Mesodermal cell (in vitro differentiated cells): ENCODE measurements around the gene PEX11B.

Source experiments
- H3K27ac ChIP-seq: 2 replicates; pipeline ENCODE4 v1.7.0; 2013; ENCODE audit warnings: mild to moderate bottlenecking, low read depth, low read length, moderate library complexity; ENCODE audit not compliant: severe bottlenecking
- H3K36me3 ChIP-seq: 2 replicates; pipeline ENCODE4 v1.7.1; 2013; ENCODE audit warnings: mild to moderate bottlenecking, low read length, moderate library complexity; ENCODE audit not compliant: control insufficient read depth, insufficient read depth
- H3K4me1 ChIP-seq: one replicate; pipeline ENCODE4 v1.7.1; 2013; ENCODE audit warnings: mild to moderate bottlenecking, low read length; ENCODE audit not compliant: insufficient read depth, control insufficient read depth, poor library complexity, severe bottlenecking
- H3K4me3 ChIP-seq: 2 replicates; pipeline ENCODE4 v1.7.0; 2013; ENCODE audit warnings: low read length, control low read depth, mild to moderate bottlenecking; ENCODE audit not compliant: insufficient read depth, poor library complexity, severe bottlenecking; ENCODE audit errors: extremely low read depth
- H3K9me3 ChIP-seq: 2 replicates; pipeline ENCODE4 v1.7.1; 2013; ENCODE audit warnings: mild to moderate bottlenecking, low read length, moderate library complexity; ENCODE audit not compliant: control insufficient read depth
- WGBS, 2 experiments: methylation state at CpG; one replicate each; pipeline ENCODE4 v1.1.5; 2013; ENCODE audit warnings: missing lambda C conversion rate in 2 of 2; ENCODE audit not compliant: insufficient coverage in 2 of 2; 5-methylcytosine and 5-hydroxymethylcytosine counted together

The PEX11B gene

DNA sequence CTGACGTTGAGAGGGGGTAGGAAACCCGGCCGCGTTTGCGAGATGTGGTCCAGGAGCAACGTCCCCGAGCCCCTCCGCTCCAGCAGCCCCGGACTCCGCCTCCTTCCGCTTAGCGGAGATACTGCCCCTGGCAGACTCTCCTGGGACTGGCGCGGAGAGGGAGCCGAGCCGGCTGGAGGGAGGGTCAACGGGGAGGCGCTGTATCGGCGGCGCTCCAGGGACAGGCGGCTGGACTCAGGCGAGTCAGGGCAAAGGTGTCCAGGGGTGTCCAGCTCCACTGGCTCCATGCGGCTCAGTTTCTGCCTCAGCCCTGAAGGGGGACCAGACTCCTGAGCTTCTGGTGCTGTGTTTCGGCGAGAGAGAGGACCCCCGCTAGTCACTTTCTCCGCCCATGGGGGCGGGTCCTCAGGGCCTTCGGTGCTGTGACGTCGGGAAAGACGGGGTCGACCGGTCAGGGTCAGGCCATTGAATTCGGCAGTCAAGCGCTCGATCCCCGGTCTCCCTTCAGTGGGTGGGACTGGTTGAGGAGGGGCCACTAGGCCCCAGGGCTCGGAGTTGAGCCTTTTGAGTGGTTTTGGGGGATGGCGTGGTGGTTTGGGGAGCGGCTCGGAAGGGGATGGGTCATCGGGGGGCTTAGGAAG is 42.1 kb upstream of the PEX11B start:
- no peaks in the 10 kb centered on the region for H3K9me3 ChIP-seq
- H3K36me3 ChIP-seq, result no peaks in the 10 kb centered on the region
- H3K4me1 ChIP-seq, result peaks cover 33% of the 10 kb centered on the region
- H3K4me3 ChIP-seq, result peak overlapping the region; percentile 60
- WGBS, 2 experiments, result 0 to 1% methylated on average over 29 to 39 of the region's 44 CpGs
- H3K27ac ChIP-seq, result peak overlapping the region; percentile 70

DNA sequence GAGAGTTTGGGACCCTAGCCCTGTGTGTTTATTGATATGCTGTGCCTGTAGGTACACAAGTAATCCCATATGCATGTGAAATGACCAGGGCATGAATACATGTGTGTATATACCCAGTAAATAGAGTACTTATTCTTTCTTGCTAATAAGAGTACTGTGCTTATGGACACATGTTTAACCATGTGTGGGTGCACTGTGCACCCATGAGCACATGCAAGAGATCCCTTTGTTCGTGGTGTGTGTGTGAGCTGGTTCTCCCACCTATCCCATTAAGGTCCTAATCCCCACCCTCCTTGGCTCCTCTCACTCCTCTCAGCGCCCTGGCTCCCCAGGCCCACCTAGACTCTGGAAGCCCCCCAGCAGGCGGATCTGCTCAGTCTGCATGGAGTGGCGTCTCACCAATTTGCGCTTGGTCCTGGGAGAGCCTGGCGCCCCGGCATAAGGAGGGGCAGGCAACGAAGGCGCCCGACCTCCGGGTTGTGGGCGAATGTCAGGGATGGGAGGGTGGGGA is 41.5 kb upstream of the PEX11B start:
- Histone ChIP-seq H3K4me1 (peaks cover 39% of the 10 kb centered on the region), H3K36me3 (no peaks in the 10 kb centered on the region), H3K9me3 (no peaks in the 10 kb centered on the region), H3K4me3 (peak overlapping the region; percentile 60), H3K27ac (no peak overlapping the region)
- WGBS, 2 experiments, result 8% methylated on average over 11 of the region's 12 CpGs; no CpG with 5 or more reads in 1 of the 2 experiments

DNA sequence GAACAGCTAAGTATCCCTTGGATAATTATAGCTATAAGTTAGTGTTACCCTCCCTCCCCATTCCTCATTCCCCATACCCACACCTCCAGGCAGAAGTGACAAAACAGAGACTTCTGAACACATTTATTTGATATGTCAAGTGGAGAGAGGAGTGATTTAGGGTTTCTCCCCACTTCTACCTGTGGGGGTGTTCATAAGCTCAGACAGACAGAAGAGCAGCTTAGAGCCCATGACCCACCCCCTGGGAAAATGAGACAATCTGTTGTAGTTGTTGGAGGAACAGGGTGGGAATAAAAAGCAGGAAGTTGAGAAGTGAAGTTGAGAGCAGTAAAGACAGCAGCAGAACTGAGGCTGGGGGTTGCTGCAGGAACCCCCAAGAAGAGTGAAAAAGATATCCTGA is 40.8 kb upstream of the PEX11B start:
- H3K9me3 ChIP-seq, result no peaks in the 10 kb centered on the region
- peaks cover 6% of the 10 kb centered on the region for H3K36me3 ChIP-seq
- peaks cover 39% of the 10 kb centered on the region for H3K4me1 ChIP-seq
- H3K4me3 ChIP-seq, result no peak overlapping the region
- H3K27ac ChIP-seq, result no peak overlapping the region

DNA sequence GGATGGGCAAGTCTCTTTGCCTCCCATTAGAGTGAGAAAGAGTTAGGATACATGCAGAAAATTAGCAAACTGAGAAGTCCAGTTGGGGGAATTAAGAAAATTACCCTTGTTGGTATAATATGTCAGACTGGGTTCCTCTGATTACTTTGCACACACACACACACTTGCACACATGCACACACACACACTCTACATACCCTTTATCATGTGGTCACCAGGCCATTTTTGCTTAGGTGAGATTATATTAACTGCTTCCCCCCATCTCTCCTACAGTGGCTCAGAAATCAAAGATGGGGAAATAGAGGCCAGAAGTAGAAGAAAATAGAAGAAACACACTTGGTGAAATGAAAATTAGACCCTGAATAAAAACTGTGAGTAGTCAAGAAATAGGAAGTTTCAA is 40.2 kb upstream of the PEX11B start:
- Histone ChIP-seq H3K9me3 (no peaks in the 10 kb centered on the region), H3K4me1 (peaks cover 34% of the 10 kb centered on the region), H3K36me3 (peaks cover 10% of the 10 kb centered on the region), H3K4me3 (no peak overlapping the region), H3K27ac (no peak overlapping the region)

DNA sequence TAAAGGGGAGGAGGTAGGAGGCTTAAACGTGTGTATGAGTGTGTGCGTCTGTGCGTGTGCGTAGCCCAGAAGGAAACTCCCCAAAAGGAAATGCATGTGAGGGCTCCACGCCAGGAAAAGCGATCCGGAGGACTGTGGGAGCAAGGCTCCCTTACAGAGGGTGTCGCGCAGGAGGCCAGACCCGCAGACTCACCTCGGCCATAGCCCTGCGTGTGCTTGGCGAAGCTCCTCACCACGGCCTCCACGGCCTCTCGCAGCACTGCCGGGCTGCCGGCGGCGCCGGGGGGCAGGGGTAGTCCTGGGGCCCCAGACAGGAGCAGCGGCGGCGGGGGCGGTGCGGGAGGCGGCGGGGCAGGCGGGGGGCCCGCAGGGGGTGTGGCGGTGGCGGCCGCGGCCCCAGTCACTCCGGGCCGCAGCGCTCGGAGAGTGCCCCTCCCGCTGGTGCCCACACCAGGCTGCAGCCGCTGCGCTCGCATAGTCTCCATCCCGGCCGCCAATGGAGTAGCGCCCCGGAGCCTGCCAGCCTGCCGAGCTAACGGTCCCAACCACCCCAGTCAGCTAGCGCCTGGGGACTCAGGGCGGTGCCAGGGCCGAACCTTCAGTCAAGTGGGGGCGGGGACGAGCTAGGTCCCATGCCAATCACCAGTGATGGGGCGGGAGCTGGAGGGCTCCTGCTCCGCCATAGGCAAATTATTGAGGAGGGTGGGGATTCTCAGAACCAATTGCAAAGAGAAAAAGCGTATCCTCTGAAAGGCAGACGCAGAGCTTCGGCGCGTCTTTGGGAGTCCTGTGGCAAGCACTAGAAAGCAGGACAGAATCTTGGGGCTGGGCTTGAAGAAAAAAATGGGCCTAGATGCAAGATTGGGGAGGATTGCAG is 39.2 kb upstream of the PEX11B start, which contains the start of gene LIX1L:
TSS of gene LIX1L (minus strand) at position 575 of the 877 bp plus-strand sequence. CDS start at position 485, 90 bp downstream.
- Histone ChIP-seq H3K9me3 (no peaks in the 10 kb centered on the region), H3K4me1 (peaks cover 24% of the 10 kb centered on the region), H3K36me3 (peaks cover 18% of the 10 kb centered on the region), H3K27ac (peak within 1 kb of the TSS; percentile 48), H3K4me3 (peak within 1 kb of the TSS; percentile 69)
- 0 to 1% methylated on average over 40 to 46 of the region's 60 CpGs for WGBS, 2 experiments

DNA sequence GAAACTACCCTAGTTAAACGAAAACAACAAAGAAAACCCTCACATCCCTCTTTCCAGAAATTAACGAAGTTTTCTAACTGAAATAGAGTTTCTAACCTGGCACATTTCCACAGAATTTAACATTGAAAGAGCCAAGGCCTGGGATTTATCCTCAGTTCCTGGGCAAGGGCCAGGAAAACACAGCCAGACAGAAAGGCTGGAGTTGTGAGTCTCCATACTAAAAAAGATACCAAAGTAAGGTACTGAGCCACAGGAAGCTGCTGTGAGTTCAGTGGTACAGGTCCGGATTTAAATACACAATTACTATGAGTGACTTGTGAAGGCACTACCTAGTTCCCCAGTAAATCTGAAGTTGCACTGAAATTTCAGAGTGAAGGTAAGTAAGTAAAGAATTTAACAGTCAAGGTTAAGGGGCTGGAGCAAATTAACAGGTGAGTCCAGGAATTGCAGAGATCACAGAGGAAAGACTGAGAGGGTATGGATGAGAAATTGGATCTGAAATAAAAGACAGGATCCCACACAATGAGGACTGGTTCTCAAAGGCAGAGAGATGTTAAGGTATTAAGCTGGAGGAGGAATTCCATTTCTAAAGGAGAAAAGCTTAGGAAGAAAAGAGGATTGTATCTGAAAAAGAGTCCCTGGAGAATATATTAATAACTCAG is 38.4 kb upstream of the PEX11B start:
- H3K4me3 ChIP-seq, result peak overlapping the region; percentile 69
- WGBS, 2 experiments, result 48 to 57% methylated on average over 2 to 3 of the region's 3 CpGs
- H3K9me3 ChIP-seq, result no peaks in the 10 kb centered on the region
- peaks cover 21% of the 10 kb centered on the region for H3K36me3 ChIP-seq
- H3K4me1 ChIP-seq, result peaks cover 20% of the 10 kb centered on the region
- peak overlapping the region; percentile 48 for H3K27ac ChIP-seq

DNA sequence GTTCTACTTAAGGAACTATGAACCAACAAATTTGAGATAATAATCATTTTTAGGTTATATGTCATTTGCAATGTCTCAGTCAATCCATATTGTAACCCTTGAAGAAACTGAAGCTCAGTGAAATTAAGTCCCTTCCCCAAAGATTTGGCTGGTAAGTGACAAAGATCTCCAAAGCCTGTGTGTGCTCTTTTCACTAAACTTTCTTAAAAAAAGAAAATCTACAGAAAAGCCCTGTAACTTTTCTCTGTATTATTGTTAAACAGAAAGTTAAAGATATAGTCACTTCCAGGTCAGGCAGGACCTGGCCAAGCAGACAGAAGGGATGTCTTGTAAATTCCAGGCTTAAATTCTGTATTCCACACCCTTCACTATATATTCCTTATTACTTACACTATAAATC is 37.8 kb upstream of the PEX11B start:
- Histone ChIP-seq H3K9me3 (no peaks in the 10 kb centered on the region), H3K4me1 (peaks cover 18% of the 10 kb centered on the region), H3K36me3 (peaks cover 27% of the 10 kb centered on the region), H3K4me3 (peak overlapping the region; percentile 69), H3K27ac (no peak overlapping the region)

DNA sequence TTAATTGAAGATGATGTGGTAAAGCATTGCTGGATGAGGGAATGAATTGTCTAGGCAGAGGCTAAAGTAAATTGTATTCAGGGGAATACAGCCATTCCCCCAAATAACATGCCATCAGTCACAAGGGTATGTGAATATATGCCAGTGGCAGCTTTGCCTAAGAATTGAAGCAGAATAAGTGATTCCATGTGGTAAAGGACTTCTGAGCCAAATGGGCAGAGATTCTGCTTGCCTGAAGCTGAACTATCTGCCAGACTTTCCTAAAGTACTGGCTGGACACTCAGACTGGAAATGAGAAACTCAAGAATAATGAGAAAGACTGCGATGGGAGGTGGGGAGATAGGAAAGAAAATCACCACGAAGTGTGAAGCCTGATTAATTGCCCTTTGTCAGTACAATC is 36.9 kb upstream of the PEX11B start:
- H3K4me3 ChIP-seq, result peak overlapping the region; percentile 69
- peaks cover 18% of the 10 kb centered on the region for H3K4me1 ChIP-seq
- H3K9me3 ChIP-seq, result no peaks in the 10 kb centered on the region
- H3K27ac ChIP-seq, result no peak overlapping the region
- H3K36me3 ChIP-seq, result peaks cover 28% of the 10 kb centered on the region
- no CpG with 5 or more reads among the region's 2 CpGs for WGBS, 2 experiments

DNA sequence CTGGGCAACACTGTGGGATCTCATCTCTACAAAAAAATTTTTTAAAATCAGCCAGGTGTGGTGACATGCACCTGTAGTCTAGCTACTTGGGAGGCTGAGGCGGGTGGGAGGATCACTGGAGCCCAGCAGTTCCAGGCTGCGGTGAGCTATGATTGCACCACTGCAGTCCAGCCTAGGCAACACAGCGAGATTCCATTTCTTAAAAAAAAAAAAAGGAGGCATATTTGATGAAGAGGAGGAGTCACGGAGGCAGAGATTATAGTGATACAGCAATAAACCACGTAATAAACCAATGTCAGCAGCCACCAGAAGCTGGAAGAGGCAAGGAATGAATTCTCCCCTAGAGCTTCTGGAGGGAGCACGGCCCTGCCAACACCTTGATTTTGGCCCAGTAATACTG is 35.3 kb upstream of the PEX11B start:
- no peak overlapping the region for H3K27ac ChIP-seq
- no peak overlapping the region for H3K4me3 ChIP-seq
- H3K4me1 ChIP-seq, result peaks cover 18% of the 10 kb centered on the region
- no peaks in the 10 kb centered on the region for H3K9me3 ChIP-seq
- WGBS, 2 experiments, result 95 to 98% methylated on average over 4 to 6 of the region's 6 CpGs
- peaks cover 41% of the 10 kb centered on the region for H3K36me3 ChIP-seq

DNA sequence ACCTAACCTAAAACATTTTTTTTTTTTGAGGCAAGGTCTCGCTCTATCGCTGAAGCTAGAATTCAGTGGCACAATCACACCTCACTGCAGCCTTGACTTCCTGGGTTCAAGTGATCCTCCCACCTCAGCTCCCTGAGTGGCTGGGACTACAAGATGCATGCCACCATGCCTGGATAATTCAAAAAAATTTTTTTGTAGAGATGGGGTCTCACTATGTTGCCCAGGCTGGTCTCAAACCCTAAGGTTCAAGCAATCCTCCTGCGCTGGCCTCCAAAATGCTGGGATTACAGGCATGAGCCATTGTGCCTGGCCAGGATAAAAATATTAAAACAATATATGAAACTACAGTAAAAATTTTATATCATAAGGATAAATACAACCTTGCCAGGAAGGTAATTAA is 34.4 kb upstream of the PEX11B start:
- Histone ChIP-seq H3K4me3 (no peak overlapping the region), H3K36me3 (peaks cover 50% of the 10 kb centered on the region), H3K27ac (no peak overlapping the region), H3K9me3 (no peaks in the 10 kb centered on the region), H3K4me1 (peaks cover 11% of the 10 kb centered on the region)
- 100% methylated on average over 2 of the region's 3 CpGs for WGBS, 2 experiments
